Esophagus (tissue), 2 donors: ENCODE results near the gene TCERG1L. TPM values are rescaled to one million over a fixed set of nuclear protein-coding genes. Genes with fewer than 3 reads are reported as not detected.

Experiments
- H3K27ac ChIP-seq, 2 donors: one replicate each; pipeline ENCODE4 v1.5.1; 2013; ENCODE audit warnings: low read depth in 2 of 2, mild to moderate bottlenecking in 2 of 2, inconsistent platforms in 1 of 2, low read length in 1 of 2, moderate library complexity in 1 of 2
- H3K27me3 ChIP-seq, 2 donors: one replicate each; pipeline ENCODE4 v1.6.1; 2013; ENCODE audit warnings: low read length in 2 of 2, control low read depth in 1 of 2, mild to moderate bottlenecking in 1 of 2; ENCODE audit not compliant: insufficient read depth in 2 of 2, control insufficient read depth in 1 of 2
- H3K36me3 ChIP-seq, 2 donors: one replicate each; pipeline ENCODE4 v1.6.1; 2013; ENCODE audit warnings: low read length in 1 of 2; ENCODE audit not compliant: control insufficient read depth in 2 of 2, insufficient read depth in 2 of 2
- H3K4me1 ChIP-seq, 2 donors: one replicate each; pipeline ENCODE4 v1.6.1; 2013; ENCODE audit warnings: low read length in 1 of 2; ENCODE audit not compliant: control insufficient read depth in 2 of 2, insufficient read depth in 2 of 2
- H3K4me3 ChIP-seq, 2 donors: one replicate each; pipeline ENCODE4 v1.5.1; 2013; ENCODE audit warnings: low read length in 2 of 2, mild to moderate bottlenecking in 2 of 2, low read depth in 1 of 2, moderate library complexity in 1 of 2
- H3K9me3 ChIP-seq, 2 donors: one replicate each; pipeline ENCODE4 v1.6.1; 2013; ENCODE audit warnings: mild to moderate bottlenecking in 2 of 2, low read depth in 1 of 2, low read length in 1 of 2, moderate library complexity in 1 of 2; ENCODE audit not compliant: control insufficient read depth in 2 of 2, insufficient read depth in 1 of 2
- WGBS, 2 donors: extraction: QIAGEN DNeasy Blood & Tissue Kit; methylation state at CpG; one replicate each; pipeline ENCODE4 v1.1.7; 2013; 5-methylcytosine and 5-hydroxymethylcytosine counted together
- polyA plus RNA-seq, 2 donors: library from polyadenylated mRNA; stranded (reverse); fragments of 200-250 nt; gene quantifications; one replicate each; pipeline ENCODE4 v1.2.3, GENCODE V29; 2013
- donor health status: healthy with polysubstance abuse.
- donor health status: Bipolar disorder and iron deficiency.

The TCERG1L gene
- polyA plus RNA-seq, 2 donors: 0.48 TPM; not detected in 1

- 87 to 88% methylated on average over 22 of the region's 22 CpGs for WGBS, 2 donors
- H3K27me3 ChIP-seq: no peaks in the 10 kb centered on the region
- H3K4me1 ChIP-seq: no peaks in the 10 kb centered on the region
- no peak overlapping the region for H3K27ac ChIP-seq
- H3K4me3 ChIP-seq: no peak overlapping the region
- H3K9me3 ChIP-seq: peaks cover 0 to 2% of the 10 kb centered on the region in 2 donors
- no peaks in the 10 kb centered on the region for H3K36me3 ChIP-seq
Measured at GRCh38 chr10:131253931-131254858, 57.3 kb downstream of the TCERG1L start.

DNA sequence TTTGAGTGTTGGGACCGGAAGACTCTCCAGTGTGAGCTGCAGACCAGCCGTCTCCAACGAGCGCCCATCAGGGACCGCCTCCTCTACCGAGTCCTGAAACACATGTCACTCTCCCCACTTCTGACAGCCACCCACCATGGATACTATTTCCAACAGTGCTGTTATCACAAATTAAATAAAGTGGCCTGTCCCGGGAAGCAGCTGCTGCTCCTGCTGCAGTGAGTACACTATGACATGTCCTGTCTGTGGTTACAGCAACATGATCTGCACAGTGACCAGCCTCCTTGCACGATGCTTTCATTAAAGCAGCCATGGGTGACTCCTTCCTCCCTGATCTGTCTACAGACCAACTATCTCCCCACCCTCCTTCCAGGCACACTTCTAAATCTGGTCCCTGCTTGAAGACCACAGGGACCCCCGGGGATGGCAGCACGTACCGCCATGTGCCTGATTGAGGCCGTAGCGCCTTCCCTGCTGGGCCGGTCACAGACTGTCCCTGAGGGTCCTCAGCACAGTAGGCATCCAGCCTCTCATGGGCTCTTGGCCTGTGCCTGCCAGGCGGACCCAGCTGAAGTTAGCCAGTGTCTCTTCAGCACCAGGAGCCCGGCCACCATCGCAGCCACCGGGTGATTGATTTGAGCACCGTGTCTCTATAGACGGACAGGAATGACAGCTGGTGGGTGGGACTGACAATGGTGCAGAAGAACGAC is 58.8 kb downstream of the TCERG1L start:
- WGBS, 2 donors: 82 to 83% methylated on average over 21 of the region's 21 CpGs

GRCh38 chr10:131251146-131251541 is 60.4 kb downstream of the TCERG1L start:
- H3K27ac ChIP-seq: no peak overlapping the region
- H3K36me3 ChIP-seq: no peaks in the 10 kb centered on the region
- H3K27me3 ChIP-seq: no peaks in the 10 kb centered on the region
- no peak overlapping the region for H3K4me3 ChIP-seq
- WGBS, 2 donors: 26 to 29% methylated on average over 6 of the region's 6 CpGs
- H3K4me1 ChIP-seq: no peaks in the 10 kb centered on the region
- peaks cover 0 to 2% of the 10 kb centered on the region in 2 donors for H3K9me3 ChIP-seq

More for the DNA sequence above, 58.8 kb downstream of the TCERG1L start:
- H3K36me3 ChIP-seq: no peaks in the 10 kb centered on the region
- no peaks in the 10 kb centered on the region for H3K4me1 ChIP-seq
- H3K27ac ChIP-seq: no peak overlapping the region
- H3K27me3 ChIP-seq: no peaks in the 10 kb centered on the region
- peaks cover 0 to 2% of the 10 kb centered on the region in 2 donors for H3K9me3 ChIP-seq
- H3K4me3 ChIP-seq: no peak overlapping the region

- no peak overlapping the region for H3K27ac ChIP-seq
- no peak overlapping the region for H3K4me3 ChIP-seq
- no peaks in the 10 kb centered on the region for H3K27me3 ChIP-seq
- no peaks in the 10 kb centered on the region for H3K4me1 ChIP-seq
- H3K9me3 ChIP-seq: peaks cover 0 to 2% of the 10 kb centered on the region in 2 donors
- 38 to 49% methylated on average over 18 of the region's 18 CpGs for WGBS, 2 donors
- no peaks in the 10 kb centered on the region for H3K36me3 ChIP-seq
Measured at GRCh38 chr10:131250454-131251145, 60.9 kb downstream of the TCERG1L start.

- peaks cover 0 to 2% of the 10 kb centered on the region in 2 donors for H3K9me3 ChIP-seq
- 23 to 31% methylated on average over 14 of the region's 14 CpGs for WGBS, 2 donors
- no peaks in the 10 kb centered on the region for H3K36me3 ChIP-seq
- no peak overlapping the region for H3K27ac ChIP-seq
- no peak overlapping the region for H3K4me3 ChIP-seq
- no peaks in the 10 kb centered on the region for H3K4me1 ChIP-seq
- no peaks in the 10 kb centered on the region for H3K27me3 ChIP-seq
Measured at GRCh38 chr10:131249955-131250344, 61.6 kb downstream of the TCERG1L start.

- H3K27me3 ChIP-seq: no peaks in the 10 kb centered on the region
- no peak overlapping the region for H3K27ac ChIP-seq
- 43 to 50% methylated on average over 16 of the region's 16 CpGs for WGBS, 2 donors
- no peak overlapping the region for H3K4me3 ChIP-seq
- no peaks in the 10 kb centered on the region for H3K4me1 ChIP-seq
- H3K9me3 ChIP-seq: peaks cover 2 to 3% of the 10 kb centered on the region in 2 donors
- no peaks in the 10 kb centered on the region for H3K36me3 ChIP-seq
Measured at GRCh38 chr10:131249238-131249954, 62.1 kb downstream of the TCERG1L start.

- Histone ChIP-seq H3K36me3 (no peaks in the 10 kb centered on the region), H3K9me3 (peaks cover 2 to 3% of the 10 kb centered on the region in 2 donors), H3K27ac (no peak overlapping the region), H3K4me1 (no peaks in the 10 kb centered on the region), H3K27me3 (no peaks in the 10 kb centered on the region), H3K4me3 (no peak overlapping the region)
- WGBS, 2 donors: 75% methylated on average over 20 of the region's 20 CpGs
Measured at GRCh38 chr10:131248376-131249165, 63.0 kb downstream of the TCERG1L start.

GRCh38 chr10:131247873-131248272 is 63.6 kb downstream of the TCERG1L start:
- Histone ChIP-seq H3K4me1 (no peaks in the 10 kb centered on the region), H3K4me3 (no peak overlapping the region), H3K9me3 (peaks cover 2 to 3% of the 10 kb centered on the region in 2 donors), H3K36me3 (no peaks in the 10 kb centered on the region), H3K27ac (no peak overlapping the region), H3K27me3 (no peaks in the 10 kb centered on the region)
- WGBS, 2 donors: 78 to 91% methylated on average over 6 of the region's 6 CpGs
